Gastroesophageal sphincter (tissue), 4 donors: ENCODE data around the gene GYS1. TPM values are rescaled to one million over a fixed set of nuclear protein-coding genes. Genes with fewer than 3 reads are reported as not detected.

Experiments used
- ATAC-seq: fragments of 150-250 bp; one replicate; pipeline ENCODE4 v1.9.1; 2016; ENCODE audit warnings: mild to moderate bottlenecking, moderate library complexity
- H3K27ac ChIP-seq, 4 donors: fragments of 200-600 bp; sonication (generic) in 3 of 4; 1 replicate in 3 of 4; 2 replicates in 1 of 4; pipeline ENCODE4 v1.5.1; 2016 to 2019
- H3K27me3 ChIP-seq: fragments of 200-600 bp; sonication (generic); one replicate; pipeline ENCODE4 v1.5.1; 2019
- H3K36me3 ChIP-seq, 2 donors: fragments of 200-600 bp; sonication (generic); one replicate each; pipeline ENCODE4 v1.5.1; 2019; ENCODE audit warnings: control low read depth in 1 of 2
- H3K4me1 ChIP-seq, 3 donors: fragments of 200-600 bp; sonication (generic); 1 replicate in 2 of 3; 2 replicates in 1 of 3; pipeline ENCODE4 v1.5.1; 2016 to 2019; ENCODE audit warnings: control low read depth in 2 of 3
- H3K4me3 ChIP-seq, 2 donors: fragments of 200-600 bp; sonication (generic); one replicate each; pipeline ENCODE4 v1.5.1; 2019; ENCODE audit warnings: mild to moderate bottlenecking in 1 of 2, moderate library complexity in 1 of 2
- H3K9me3 ChIP-seq, 3 donors: fragments of 200-600 bp; sonication (generic); one replicate each; pipeline ENCODE4 v1.5.1; 2017 to 2019; ENCODE audit warnings: control low read depth in 2 of 3
- CTCF ChIP-seq, 4 experiments: fragments of 200-600 bp in 2 of 4; fragments of 450-650 bp in 2 of 4; sonication (generic) in 1 of 4; IDR thresholded peaks; one replicate each; pipeline ENCODE4 v1.5.1; 2017 to 2019; ENCODE audit warnings: antibody characterized with exemption in 4 of 4, mild to moderate bottlenecking in 2 of 4, moderate library complexity in 2 of 4
- EP300 ChIP-seq: sonication (generic); formaldehyde crosslinking; IDR thresholded peaks from one replicate; pipeline ENCODE4 v1.6.1; 2017; ENCODE audit warnings: antibody characterized with exemption, mild to moderate bottlenecking
- POLR2A ChIP-seq, 2 donors: fragments of 450-650 bp; IDR thresholded peaks; one replicate each; pipeline ENCODE4 v1.6.1; 2017; ENCODE audit warnings: antibody characterized with exemption in 2 of 2, mild to moderate bottlenecking in 2 of 2, moderate library complexity in 1 of 2
- POLR2AphosphoS5 ChIP-seq: sonication (generic); formaldehyde crosslinking; IDR thresholded peaks from one replicate; pipeline ENCODE4 v1.6.1; 2017; ENCODE audit warnings: antibody characterized with exemption
- WGBS, 2 donors: methylation state at CpG; one replicate each; pipeline ENCODE4 v1.1.5; 2018; ENCODE audit warnings: low coverage in 1 of 2; 5-methylcytosine and 5-hydroxymethylcytosine counted together
- total RNA-seq, 4 donors: library from RNA; depleted of rRNA; stranded (reverse); fragments of >200 nt; gene quantifications; one replicate each; pipeline ENCODE4 v1.1.0, GENCODE V29; 2016

GYS1 gene
- total RNA-seq, 4 donors from 2014 or later, result 22.1 to 44.4 (median 38.5) TPM

DNA sequence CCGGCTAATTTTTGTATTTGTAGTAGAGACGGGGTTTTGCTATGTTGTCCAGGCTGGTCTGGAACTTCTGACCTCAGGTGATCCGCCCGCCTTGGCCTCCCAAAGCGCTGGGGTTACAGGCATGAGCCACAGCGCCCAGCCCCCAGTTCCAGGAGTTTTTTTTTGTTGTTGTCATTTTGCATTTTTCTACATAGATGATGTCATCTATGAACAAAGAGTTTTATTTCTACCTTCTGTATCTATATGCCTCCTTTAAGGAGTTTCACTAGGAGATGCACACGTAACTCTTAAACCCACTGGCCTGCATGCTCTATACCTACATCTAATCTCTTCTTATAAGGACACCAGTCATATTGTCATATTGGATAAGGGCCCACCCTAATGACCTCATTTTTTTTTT lies 54.9 kb downstream of the GYS1 start:
- Histone ChIP-seq H3K36me3 (no peaks in the 10 kb centered on the region), H3K27me3 (no peaks in the 10 kb centered on the region), H3K27ac (no peak overlapping the region), H3K4me1 (peaks cover 0 to 9% (median 0%) of the 10 kb centered on the region in 3 donors), H3K9me3 (peaks cover 0 to 7% (median 0%) of the 10 kb centered on the region in 3 donors), H3K4me3 (no peak overlapping the region)
- ATAC-seq, result no peak
- TF ChIP-seq CTCF (IDR thresholded peaks at IDR 0.05) (no peak), POLR2AphosphoS5 (no peak), EP300 (no peak), POLR2A (IDR thresholded peaks at IDR 0.05) (no peak)
- 70 to 94% methylated on average over 2 to 5 of the region's 7 CpGs for WGBS, 2 donors

GRCh38 chr19:48935864-48936263 lies 57.2 kb downstream of the GYS1 start:
- no peak for ATAC-seq
- H3K4me3 ChIP-seq, result no peak overlapping the region
- peaks cover 0 to 14% (median 0%) of the 10 kb centered on the region in 3 donors for H3K4me1 ChIP-seq
- H3K36me3 ChIP-seq, result no peaks in the 10 kb centered on the region
- H3K9me3 ChIP-seq, result peaks cover 0 to 3% (median 0%) of the 10 kb centered on the region in 3 donors
- no peaks in the 10 kb centered on the region for H3K27me3 ChIP-seq
- no peak overlapping the region for H3K27ac ChIP-seq
- no peak for TF ChIP-seq EP300
- TF ChIP-seq POLR2A (IDR thresholded peaks at IDR 0.05), result no peak
- TF ChIP-seq CTCF (IDR thresholded peaks at IDR 0.05), result no peak
- no peak for TF ChIP-seq POLR2AphosphoS5
- 88 to 94% methylated on average over 7 to 14 of the region's 25 CpGs for WGBS, 2 donors

DNA sequence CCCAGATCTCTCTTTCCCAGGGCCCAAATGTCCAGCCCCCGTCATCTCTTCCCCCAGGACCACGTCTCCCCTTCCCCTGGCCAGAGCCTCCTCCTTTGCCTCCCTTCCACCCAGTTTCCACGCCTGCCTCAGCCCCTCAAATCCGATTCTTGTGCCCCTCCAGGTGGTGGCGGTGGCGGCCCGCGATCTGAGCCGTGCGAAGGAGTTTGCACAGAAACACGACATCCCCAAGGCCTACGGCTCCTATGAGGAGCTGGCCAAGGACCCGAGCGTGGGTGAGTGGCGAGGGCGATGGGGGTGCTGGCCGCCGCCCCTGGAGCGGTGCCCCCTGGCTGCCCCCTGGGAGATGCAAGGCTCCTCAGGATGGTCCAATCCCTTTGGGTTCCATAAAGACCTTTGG lies 58.3 kb downstream of the GYS1 start:
- ATAC-seq, result no peak
- H3K4me3 ChIP-seq, result no peak overlapping the region
- no peaks in the 10 kb centered on the region for H3K27me3 ChIP-seq
- no peaks in the 10 kb centered on the region for H3K9me3 ChIP-seq
- H3K36me3 ChIP-seq, result no peaks in the 10 kb centered on the region
- TF ChIP-seq EP300 (no peak), POLR2AphosphoS5 (no peak), CTCF (IDR thresholded peaks at IDR 0.05) (no peak), POLR2A (IDR thresholded peaks at IDR 0.05) (no peak)
- peaks cover 0 to 14% (median 0%) of the 10 kb centered on the region in 3 donors for H3K4me1 ChIP-seq
- no CpG with 5 or more reads among the region's 19 CpGs for WGBS, 2 donors
- no peak overlapping the region for H3K27ac ChIP-seq

GRCh38 chr19:48933382-48933932 lies 59.7 kb downstream of the GYS1 start, which contains the start of gene DHDH:
TSS of gene DHDH (plus strand) at chr19:48933699. CDS start at chr19:48933722, 23 bp downstream.
- TF ChIP-seq EP300 (no peak), POLR2A (IDR thresholded peaks at IDR 0.05) (no peak), POLR2AphosphoS5 (no peak), CTCF (IDR thresholded peaks at IDR 0.05) (no peak)
- peak; percentile 89 for ATAC-seq
- Histone ChIP-seq H3K4me1 (peaks cover 0 to 14% (median 0%) of the 10 kb centered on the region in 3 donors), H3K27me3 (no peaks in the 10 kb centered on the region), H3K27ac (peak within 1 kb of the TSS in 3 of 4 donors; percentile 25 to 50 (median 43)), H3K4me3 (peak within 1 kb of the TSS; percentile 6 to 55), H3K36me3 (no peaks in the 10 kb centered on the region), H3K9me3 (no peaks in the 10 kb centered on the region)
- WGBS, 2 donors, result 0% methylated on average over 3 to 8 of the region's 43 CpGs
